ENCODE measurements around the gene ADCYAP1R1.

Gene ADCYAP1R1

DNA sequence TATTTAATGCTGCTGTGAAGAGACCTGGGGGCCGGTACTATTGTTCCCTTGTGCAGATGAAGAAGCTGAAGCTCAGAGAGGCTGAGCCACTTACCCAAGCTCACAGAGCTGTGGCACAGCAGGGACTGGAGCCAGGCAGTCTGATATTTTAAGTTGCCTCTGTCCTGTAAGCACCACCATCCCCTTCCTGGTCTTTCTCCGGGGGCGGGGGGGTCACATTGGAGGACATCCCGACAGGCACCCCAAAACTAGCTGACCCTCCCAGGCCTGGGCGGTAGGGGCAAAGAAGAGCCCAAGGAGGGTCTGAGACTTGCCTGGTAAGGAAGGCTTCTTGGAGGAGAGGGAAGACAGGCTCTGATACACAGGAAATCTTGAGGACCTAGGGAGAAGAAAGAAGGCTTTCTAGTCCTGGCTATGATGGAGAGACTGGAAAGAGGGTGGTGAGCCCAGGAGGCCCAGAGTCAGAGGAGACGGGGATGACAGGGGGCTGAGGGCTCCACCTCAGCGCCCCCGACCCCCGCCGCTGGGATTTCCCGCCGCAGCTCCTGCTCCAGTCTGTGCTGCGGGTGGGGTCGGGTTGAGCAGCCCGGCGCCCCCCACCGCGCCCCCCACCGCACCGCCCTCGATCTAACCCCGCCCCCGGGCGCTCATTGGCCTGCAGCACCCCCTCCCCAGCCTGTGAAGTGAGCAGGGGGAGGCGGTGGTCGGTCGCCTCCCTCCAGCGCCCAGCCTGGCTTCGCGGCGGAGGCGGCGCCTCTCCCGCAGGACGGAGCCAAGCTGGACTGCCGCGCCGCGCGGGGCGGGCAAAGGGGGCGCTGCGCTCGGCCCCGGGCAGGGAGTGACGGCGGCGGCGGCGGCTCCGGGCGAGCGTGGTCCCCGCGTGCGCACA lies at the start of gene ADCYAP1R1:
TSS of gene ADCYAP1R1 (plus strand) at position 711 of the 889 bp plus-strand sequence. CDS start 10,957 bp downstream, outside the sequence.
- no peak for DNase-seq (ENCODE audit: low read depth in 2 of 2)

DNA sequence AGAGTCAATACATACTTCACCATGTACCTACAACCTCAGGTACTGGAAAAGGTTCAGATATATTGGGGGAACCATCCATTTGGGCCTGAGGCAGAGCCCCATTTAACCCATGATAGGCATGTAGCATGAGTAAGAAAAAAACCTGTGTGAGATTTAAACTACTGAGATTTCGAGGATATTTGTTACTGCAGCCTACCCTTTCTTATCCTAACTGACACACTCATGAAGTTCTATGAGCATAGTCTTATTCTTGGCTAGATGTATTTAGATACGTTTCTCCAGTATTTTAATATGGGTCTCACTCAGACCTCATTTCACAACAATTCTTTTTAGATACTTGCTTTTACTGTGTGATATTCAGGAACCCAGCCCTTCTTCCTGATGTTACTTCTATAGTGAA lies 49.0 kb upstream of the ADCYAP1R1 start:
- no peak for DNase-seq (ENCODE audit: low read depth in 2 of 2)

DNA sequence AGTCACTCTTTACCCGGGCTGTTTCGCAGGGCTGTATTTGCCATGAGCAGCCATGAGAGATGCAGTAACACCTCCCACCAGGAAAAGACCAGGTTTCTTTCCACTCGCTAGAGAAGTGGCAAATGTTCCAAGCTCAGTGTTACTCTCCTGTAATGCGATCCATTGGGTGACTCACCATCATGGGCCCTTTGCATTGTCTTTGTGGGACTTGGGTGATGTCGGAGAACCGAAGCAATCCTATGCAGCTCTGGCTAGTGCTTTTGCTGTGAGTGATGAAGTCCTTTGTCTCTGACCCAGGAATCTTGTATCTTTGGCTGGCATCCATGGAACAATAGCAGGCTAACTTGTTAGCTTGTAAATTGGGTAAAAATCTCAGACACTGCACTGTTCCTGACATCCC lies 48.4 kb upstream of the ADCYAP1R1 start:
- no peak for DNase-seq (ENCODE audit: low read depth in 2 of 2)

DNA sequence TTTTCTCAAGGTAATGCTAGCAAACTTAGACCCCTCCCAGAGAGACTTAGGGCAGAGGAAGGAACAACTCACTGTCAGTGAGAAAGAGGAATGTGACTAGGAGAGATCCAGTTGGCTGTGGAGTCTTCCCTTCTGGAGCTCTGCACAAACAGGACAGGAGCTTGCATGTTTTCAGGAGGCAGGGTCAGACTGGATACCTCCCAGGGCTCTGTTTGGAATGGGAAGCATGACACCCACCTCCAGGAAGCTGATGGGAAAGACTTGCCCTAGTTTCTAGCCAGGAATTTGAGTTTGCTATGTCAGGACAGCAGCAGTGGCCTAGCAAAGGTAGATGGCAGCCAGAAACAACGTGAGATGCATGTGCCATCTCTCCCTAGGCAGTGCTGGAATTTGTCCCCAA lies 47.7 kb upstream of the ADCYAP1R1 start:
- DNase-seq (ENCODE audit: low read depth in 2 of 2): no peak

DNA sequence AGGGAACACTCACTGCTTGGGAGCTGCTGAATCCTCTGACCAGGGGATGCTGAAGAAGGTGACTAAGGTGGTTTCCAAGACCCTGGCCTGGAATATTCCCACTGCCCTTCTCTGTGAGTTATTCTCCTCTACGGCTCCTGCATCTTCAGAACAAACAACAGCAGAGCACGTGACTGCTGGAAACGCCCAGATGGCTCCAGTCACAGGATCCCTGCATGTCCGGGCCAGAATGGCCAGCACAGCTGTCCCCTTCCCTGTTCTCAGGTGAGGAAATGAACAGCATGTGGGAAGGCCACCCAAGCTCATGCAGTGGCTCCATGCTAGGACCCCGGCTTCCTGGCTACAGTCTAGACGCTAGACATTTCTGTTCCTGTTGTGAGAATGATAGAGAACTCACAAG lies 45.3 kb upstream of the ADCYAP1R1 start:
- no peak for DNase-seq (ENCODE audit: low read depth in 2 of 2)

DNA sequence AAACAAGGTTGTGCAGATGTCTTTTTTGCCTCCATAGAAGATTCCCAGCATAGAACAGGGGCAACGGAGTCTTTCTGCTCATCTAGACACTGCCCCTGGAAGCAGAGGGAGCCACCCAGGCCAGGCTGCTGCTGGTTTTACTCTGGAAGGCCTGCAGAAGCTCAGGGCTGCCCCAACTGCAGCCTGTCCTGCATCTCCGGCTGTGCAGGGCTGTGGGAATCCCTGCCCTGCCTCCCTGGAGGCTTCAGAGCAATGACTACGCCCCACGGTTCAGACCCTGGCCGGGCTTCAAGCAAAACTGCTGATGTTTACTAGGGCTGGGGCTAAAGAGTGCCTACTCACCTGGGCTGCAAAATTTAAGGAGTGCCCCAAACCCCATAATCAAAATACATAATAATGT lies 44.5 kb upstream of the ADCYAP1R1 start:
- no peak for DNase-seq (ENCODE audit: low read depth in 2 of 2)

DNA sequence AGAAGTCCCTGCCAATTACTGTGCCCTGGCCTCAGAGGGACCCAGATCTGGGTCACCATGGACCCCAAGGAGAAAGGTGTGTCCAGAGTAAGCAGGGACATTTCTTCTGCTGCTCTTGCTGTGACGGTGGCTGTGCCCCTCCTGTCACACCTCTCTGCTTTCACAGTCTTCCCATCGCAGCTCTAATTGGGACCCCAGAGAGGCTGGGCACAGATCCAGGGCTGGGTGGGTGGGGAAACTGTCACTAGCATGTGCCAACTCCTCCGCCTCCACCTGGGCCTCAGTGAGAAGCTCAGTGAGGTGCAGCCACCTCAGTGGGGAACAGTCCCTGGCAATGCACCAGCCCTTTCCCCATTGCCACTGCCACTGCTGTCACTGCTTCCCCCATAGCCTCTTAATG lies 37.3 kb upstream of the ADCYAP1R1 start:
- no peak for DNase-seq (ENCODE audit: low read depth in 2 of 2)

DNA sequence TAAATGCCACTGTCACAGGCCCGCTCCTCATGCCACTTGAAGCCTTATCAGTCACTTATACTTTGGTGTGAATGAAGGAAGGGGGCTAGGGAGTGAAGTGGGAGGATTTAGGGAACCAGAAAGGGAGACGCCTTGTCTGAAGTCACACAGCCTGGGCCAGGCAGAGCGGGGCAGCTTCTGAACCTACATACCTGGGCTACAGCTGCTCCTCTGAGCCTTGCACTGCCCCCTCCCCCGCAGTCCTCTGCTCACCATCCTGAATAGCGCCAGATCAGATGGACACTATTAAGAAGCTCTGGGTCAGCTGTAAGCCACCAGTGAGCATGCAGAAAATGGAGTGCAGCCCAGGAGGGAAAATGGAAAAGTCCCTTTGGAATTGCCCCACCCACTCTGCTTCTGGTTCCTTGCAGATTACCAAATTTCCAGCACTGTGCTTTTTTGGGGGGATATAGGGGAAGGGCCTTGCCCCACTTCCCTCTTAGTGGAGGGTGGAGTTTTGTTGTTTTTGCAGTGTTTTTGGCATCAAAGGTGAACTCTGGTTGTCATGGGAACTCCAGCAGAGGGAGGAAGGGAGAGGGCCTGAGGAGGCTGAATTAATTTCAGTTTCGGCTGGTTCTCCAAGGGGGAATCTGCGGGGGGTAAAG lies 35.0 kb upstream of the ADCYAP1R1 start:
- no peak for DNase-seq (ENCODE audit: low read depth in 2 of 2)

DNA sequence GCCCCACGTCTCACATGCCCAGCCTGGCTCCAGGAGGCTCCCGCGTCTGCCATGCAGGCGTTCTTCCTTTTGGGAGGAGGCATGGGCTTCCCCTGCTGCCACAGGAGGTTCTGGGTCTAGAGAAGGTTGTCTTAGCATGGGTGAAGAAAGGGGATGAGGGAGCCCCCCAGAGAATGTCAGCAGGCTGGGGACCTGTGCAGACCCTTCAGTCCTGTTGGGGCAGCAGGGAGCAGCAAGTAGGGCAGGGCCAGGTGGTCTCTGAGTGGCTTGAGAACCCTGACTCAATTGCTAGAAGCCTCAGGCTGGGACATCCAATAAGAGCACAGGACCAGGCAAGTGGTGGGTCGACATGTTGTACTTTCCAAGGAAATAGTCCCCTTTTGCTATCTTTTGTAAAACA lies 34.4 kb upstream of the ADCYAP1R1 start:
- DNase-seq (ENCODE audit: low read depth in 2 of 2): no peak

DNA sequence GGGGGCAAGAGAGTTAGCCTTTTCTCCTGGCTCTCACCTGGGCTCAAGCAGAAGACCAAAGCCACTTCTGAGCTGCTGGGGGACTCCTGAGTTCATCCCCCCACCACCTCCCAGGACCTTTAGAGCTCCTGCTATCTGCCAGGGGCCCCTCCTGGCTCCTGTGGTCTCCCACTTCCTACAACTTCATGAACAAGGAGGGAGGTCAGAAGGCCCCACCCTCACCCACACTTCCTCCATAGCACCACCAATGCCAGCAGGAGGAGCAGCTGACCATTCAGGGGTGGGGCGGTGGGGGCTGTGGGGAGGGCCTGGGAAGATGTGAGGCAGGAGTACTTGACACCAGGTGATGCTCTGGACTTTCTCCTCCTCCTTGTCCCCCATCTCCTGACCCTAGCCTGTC lies 32.6 kb upstream of the ADCYAP1R1 start:
- DNase-seq (ENCODE audit: low read depth in 2 of 2): no peak

DNA sequence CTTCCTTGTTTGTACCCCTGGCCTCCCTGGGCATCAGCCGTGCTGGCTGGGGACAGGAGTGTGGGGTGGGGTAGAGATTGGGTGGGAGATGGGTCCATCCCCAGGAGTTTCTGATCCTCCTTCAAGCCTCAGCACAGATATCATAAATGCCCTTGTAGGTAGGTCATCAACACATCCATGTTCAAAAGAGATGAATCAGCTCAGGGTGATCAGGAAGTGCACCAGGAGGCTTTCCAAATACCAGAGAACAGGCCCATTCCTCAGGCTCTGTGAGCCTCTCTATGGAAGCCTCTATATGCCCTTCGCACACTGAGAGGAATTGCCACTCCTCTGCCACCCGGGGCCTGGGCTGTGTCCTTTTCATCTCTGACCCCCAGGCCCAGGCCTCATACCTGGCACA lies 31.9 kb upstream of the ADCYAP1R1 start:
- DNase-seq (ENCODE audit: low read depth in 2 of 2): no peak

DNA sequence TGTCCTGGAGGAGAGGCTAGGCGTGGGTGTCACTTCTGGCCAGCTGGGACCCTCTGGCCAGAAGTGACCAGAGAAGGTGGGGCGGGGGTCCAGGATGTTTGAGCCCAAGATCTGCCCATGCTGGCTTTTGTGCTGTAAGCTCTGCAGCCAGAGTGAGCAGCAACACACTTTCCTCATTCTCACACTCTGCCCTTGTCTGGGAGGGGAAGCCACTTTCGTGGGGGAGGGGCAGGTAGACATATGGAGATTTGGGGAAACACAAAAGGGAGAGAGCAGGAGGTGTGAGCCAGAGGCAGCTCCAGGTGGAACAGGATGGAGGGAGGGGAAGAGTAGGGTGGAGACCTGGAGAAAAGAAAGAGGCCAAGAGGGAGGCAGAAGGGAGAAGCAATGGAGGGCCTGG lies 31.5 kb upstream of the ADCYAP1R1 start:
- no peak for DNase-seq (ENCODE audit: low read depth in 2 of 2)

DNA sequence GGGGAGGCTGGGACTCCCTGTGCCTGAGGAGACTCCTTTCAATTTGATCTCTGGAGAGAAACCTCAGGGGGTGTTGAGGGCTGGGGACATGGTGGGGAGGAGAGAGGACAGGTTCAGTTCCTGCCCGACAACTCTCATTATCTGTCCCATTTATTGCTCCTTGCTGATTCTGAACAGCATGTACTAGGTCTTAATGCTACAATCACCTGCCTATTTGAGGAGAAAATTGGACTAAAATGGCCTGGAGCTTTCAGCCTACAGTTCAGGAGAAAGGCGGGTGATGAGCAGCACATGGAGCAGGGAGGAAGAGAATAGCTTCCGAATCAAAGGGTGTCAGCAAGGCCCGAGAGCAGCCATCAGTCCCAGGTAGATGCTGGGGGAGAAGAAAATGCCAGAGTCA lies 30.0 kb upstream of the ADCYAP1R1 start:
- no peak for DNase-seq (ENCODE audit: low read depth in 2 of 2)

DNA sequence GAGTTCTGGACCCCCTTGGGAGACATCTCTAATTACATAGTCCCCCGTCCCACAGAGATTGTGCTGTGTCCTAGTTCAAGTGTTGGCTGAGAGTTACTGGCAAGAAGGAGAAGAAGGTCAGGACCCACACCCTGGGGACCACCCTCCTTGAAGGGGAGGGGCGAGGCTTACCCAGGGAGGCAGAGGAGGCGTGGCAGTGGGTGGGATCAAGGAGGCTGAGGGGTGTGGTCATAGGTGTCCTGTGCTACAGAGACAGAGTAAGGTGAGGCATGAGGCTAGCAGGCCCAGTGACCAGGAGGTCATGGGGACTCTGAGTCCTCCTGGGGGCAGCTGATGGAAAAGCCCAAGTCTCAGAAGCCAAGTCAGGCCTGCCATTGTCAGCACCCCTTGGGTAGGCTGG lies 29.4 kb upstream of the ADCYAP1R1 start:
- DNase-seq (ENCODE audit: low read depth in 2 of 2): no peak

DNA sequence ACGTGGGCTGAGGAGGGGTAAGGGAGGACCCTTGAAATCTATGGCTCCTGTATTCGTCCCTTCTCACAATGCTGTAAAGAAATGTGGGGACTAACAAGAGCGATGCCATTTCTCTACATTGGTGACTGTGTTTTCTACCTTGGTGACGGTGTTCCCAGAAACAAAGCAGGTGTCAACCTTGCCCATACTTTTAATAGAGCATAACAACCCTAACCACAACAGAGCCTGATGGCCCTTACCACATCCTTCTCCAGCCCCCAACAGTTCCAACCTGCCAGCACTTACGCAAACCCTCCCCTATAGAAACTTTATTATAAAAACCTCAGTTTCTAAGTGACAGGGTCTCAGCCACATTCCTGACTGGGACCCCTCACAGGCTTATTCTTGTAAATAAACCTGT lies 28.2 kb upstream of the ADCYAP1R1 start:
- DNase-seq (ENCODE audit: low read depth in 2 of 2): no peak

DNA sequence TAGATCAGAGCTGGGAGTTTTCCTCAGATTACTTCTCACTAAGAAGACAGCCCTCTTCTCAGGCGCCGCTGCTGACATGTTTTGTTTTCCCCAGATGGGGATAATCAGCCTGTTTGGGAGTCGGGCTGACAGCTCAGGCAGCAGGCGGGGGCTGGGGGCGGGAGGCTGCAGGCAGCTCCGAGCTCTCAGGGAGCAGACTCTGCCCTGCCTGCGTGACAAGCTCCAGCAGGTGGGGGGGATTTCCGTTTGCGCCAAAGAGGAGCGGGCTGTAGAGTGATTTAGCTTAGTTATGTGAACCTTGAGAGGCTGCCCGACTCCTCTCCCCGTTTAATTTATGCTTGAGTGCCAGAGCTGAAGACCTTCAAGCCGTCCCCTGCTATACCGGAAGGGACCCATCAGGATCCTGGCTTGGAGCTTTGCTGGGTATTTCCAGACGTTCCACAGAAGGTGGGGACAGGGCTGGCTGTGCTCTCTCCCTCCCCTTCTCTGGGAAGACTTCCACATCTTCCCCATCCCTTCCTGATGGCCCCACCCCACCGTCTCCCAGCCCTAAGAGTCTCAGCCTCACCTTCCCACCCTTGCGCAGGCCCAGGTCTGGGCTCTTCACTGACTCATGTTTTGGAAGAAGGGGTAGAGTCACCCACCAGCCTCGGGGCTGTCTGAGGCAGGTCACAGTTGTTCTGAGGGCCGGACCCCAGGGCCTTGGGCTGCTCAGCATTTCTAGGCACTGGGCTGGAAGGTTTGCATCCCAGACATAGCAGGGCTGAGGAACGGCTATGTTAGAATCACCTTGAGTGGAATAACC lies 24.7 kb upstream of the ADCYAP1R1 start:
- no peak for DNase-seq (ENCODE audit: low read depth in 2 of 2)

DNA sequence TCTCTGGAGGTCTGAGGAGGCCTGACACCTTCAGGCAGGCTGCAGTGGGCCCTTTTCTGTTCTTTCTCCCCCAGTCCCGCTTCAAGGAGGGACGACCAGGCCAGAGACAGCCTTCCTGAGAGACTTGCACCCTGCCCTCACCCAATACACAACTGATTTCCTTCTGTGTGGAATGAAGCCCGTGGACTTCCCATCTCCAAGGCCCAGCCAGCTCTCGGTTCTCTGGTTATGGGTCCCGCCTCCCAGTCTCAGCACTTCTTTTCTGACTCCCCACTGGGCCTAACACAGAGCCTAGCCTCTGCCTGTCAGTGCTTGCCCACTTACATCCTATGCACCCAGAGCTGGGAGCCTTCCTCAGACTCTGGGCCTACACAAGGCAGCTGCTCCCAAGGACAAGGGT lies 24.1 kb upstream of the ADCYAP1R1 start:
- DNase-seq (ENCODE audit: low read depth in 2 of 2): no peak

DNA sequence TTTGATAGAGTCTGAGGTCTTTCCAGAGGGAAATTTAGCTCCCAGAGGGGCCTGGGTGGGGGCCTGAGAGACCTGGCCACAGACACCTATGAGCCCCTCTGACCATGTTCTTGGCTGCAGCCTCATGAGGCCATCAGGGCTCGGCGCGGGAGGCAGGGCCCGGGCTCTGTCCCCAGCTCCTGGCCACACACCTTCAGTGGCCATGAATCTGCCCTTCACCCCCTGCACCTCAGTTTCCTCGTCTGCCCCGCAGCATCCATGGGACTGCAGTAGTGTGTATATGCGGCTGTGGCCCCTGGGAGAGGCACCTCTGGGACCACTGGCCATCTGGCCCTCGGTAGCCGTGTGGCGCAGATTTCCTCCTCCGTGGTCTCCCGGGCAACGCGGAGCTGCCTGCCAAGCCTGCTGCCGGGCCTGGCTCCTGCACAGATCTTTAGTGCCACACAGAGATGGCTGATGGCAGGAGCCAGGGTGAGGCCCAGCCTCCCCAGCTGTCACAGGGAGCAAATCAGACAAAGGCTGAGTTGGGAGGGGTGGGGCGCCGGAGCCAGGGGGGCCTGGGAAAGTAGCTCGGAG lies 23.6 kb upstream of the ADCYAP1R1 start:
- DNase-seq (ENCODE audit: low read depth in 2 of 2): no peak

DNA sequence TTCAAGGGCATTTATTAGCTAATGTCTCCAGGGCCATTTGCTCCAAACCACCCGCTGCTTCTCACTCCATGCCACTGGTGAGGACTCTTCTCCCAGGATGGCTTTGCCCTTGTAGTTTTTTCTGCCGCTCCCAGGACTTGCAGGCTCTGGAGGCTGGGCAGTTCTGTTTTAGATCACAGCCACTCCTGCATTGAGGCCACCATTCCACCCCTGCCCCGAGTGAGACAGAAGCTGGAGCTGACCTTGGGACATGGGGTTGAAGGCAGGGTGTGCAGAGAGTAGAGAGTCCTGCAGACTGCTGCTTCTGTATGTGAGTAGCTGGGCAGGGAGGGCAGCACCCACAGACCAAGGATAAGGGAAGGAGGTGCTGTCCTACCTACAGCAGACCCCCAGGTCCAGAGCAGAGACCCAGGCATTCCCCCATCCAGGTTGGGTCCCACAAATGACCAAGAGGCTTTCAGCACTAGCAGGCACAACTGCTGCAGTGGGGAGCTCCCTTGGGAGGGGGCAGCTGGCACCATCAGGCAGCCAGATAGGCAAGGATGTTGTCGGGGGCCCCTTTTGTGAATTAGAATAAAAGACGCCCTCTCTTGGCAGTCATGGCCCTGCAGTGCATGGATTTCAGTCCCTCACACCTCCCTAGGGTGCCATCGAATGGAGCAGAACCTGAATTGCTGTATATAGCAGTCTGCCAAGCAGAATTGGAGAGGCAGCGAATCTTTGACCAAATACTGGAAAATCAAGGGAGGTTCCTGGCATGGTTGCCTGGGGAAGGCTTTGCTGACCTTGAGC lies 22.7 kb upstream of the ADCYAP1R1 start:
- no peak for DNase-seq (ENCODE audit: low read depth in 2 of 2)

DNA sequence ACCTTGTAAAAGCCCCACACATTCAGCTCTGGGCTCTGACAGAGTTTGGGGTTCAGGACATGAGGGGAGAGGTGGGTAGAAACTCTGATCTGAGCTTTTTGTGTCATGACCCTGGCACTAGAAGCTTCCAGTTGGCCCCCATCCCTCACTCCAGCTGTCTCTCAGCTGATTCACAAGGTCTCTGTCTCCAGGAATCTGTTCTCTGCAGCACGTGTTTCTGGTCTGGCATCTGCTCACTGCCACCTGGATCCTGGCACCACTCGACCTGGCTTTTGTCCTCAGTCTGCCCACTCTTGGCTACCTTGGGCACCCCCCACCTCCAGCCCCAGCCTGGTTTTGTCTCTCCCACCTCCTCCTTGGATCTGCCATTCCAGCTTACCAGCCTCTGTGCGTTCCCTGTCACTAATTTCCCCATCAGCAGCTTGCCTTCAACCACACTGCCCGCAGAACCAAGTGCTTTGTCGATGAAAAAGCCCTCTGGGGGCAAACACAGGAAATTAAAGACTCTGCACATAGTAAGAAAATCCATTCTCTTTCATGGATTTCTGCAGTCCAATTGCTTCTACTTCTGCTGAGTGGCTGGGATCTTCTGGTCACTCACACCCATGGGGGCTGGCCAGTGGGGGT lies 18.3 kb upstream of the ADCYAP1R1 start:
- DNase-seq (ENCODE audit: low read depth in 2 of 2): no peak

DNA sequence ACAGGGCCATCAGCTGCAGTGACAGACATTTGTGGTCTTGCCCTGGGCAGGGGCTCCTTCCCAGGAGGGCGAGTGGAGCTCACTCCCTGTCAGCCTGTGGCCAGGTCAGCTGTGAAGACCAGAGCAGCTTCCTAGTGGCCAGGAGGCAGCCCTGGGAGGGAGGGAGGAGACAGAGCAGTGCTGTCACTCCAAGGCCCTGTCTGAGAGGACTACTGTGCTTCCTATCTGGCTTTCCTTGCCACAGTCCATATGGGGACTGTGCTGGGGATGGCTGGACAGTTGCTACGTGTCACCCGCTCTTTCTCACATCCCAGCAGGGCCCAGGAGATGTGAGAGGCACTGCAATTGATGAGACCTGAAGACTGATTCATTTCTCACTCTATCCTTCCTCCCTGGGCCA lies 15.2 kb upstream of the ADCYAP1R1 start:
- DNase-seq (ENCODE audit: low read depth in 2 of 2): no peak

All from stimulated activated CD4-positive, alpha-beta T cell treated with anti-CD3 and anti-CD28 coated beads, Interleukin-1b, Interleukin-23, amount 100 ng/mL, for 4 hours (primary cell).